ENCODE results near the gene FAM163B. TPM values are rescaled to one million over a fixed set of nuclear protein-coding genes. Genes with fewer than 3 reads are reported as not detected.

FAM163B gene
- total and polyA plus RNA-seq, 2 experiments from 2014 or later = 0.60 to 1.3 TPM

DNA sequence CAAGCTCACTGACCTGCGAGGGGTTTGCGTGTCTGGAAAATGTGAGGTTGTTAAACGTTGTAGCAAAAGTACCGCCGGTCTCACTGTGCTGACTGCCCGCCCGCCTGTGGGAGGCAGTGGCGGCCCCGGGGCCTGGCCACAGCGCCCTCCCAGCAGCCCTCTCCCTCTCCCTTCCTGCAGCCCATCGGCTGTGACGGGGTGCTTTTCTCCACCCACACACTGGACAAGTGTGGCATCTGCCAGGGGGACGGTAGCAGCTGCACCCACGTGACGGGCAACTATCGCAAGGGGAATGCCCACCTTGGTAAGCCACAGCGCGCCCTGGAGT is 68.5 kb downstream of the FAM163B start:
- Mint-ChIP-seq H3K36me3 (ENCODE audit: low read depth) (no peaks in the 10 kb centered on the region), H3K4me3 (peak overlapping the region; percentile 55; the same call in 2 of the 3 replicates), H3K4me1 (peaks cover 16% of the 10 kb centered on the region), H3K27me3 (ENCODE audit: insufficient read depth, low read depth, poor library complexity) (peaks cover 11% of the 10 kb centered on the region), H3K27ac (no peak overlapping the region), H3K9me3 (no peaks in the 10 kb centered on the region)
- Histone ChIP-seq H3K79me2 (replicated peaks; ENCODE audit: insufficient read depth) (no peaks in the 10 kb centered on the region), H3K4me3 (no peak overlapping the region), H3K9me2 (ENCODE audit: insufficient read depth) (no peaks in the 10 kb centered on the region), H2AFZ (0 out of 2 replicates have a peak overlapping the region, but pooled peaks have one; percentile 56), H3K27ac (ENCODE audit: low read depth) (no peak overlapping the region), H3K4me2 (no peak overlapping the region), H3K36me3 (ENCODE audit: insufficient read depth) (no peaks in the 10 kb centered on the region), H3K27me3 (ENCODE audit: insufficient read depth) (no peaks in the 10 kb centered on the region), H3F3A (replicated peaks; ENCODE audit: low read depth) (no peaks in the 10 kb centered on the region), H4K20me1 (replicated peaks; ENCODE audit: insufficient read depth) (no peaks in the 10 kb centered on the region), H3K4me1 (ENCODE audit: insufficient read depth) (no peaks in the 10 kb centered on the region; the same call in 1 of the 2 replicates)
- ATAC-seq (peak; percentile 69), DNase-seq (ENCODE audit: low spot score) (no peak)
- peak; percentile 36; a peak in 2 of 4 replicates for TF ChIP-seq CTCF (conservative IDR thresholded peaks at IDR 0.05; ENCODE audit: low read depth in 2 of 2)
- no peak for TF ChIP-seq ZNF331 (CRISPR knock-in tag; IDR thresholded peaks at IDR 0.05; ENCODE audit: low read depth)
- TF ChIP-seq, protein P1, sequence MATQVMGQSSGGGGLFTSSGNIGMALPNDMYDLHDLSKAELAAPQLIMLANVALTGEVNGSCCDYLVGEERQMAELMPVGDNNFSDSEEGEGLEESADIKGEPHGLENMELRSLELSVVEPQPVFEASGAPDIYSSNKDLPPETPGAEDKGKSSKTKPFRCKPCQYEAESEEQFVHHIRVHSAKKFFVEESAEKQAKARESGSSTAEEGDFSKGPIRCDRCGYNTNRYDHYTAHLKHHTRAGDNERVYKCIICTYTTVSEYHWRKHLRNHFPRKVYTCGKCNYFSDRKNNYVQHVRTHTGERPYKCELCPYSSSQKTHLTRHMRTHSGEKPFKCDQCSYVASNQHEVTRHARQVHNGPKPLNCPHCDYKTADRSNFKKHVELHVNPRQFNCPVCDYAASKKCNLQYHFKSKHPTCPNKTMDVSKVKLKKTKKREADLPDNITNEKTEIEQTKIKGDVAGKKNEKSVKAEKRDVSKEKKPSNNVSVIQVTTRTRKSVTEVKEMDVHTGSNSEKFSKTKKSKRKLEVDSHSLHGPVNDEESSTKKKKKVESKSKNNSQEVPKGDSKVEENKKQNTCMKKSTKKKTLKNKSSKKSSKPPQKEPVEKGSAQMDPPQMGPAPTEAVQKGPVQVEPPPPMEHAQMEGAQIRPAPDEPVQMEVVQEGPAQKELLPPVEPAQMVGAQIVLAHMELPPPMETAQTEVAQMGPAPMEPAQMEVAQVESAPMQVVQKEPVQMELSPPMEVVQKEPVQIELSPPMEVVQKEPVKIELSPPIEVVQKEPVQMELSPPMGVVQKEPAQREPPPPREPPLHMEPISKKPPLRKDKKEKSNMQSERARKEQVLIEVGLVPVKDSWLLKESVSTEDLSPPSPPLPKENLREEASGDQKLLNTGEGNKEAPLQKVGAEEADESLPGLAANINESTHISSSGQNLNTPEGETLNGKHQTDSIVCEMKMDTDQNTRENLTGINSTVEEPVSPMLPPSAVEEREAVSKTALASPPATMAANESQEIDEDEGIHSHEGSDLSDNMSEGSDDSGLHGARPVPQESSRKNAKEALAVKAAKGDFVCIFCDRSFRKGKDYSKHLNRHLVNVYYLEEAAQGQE (IDR thresholded peaks at IDR 0.05; ENCODE audit: unreplicated experiment) = no peak

GRCh38 chr9:133539991-133540697 is 69.0 kb downstream of the FAM163B start:
- H3K4me3 Mint-ChIP-seq = no peak overlapping the region; the same call in 2 of the 3 replicates
- no peaks in the 10 kb centered on the region for H3K36me3 Mint-ChIP-seq (ENCODE audit: low read depth)
- no peak overlapping the region for H3K4me3 ChIP-seq
- no peaks in the 10 kb centered on the region for H3K27me3 ChIP-seq (ENCODE audit: insufficient read depth)
- H4K20me1 ChIP-seq (replicated peaks; ENCODE audit: insufficient read depth) = no peaks in the 10 kb centered on the region
- H3K27me3 Mint-ChIP-seq (ENCODE audit: insufficient read depth, low read depth, poor library complexity) = peaks cover 15% of the 10 kb centered on the region
- H3K27ac Mint-ChIP-seq = no peak overlapping the region
- no peaks in the 10 kb centered on the region for H3F3A ChIP-seq (replicated peaks; ENCODE audit: low read depth)
- 0 out of 2 replicates have a peak overlapping the region, but pooled peaks have one; percentile 56 for H2AFZ ChIP-seq
- H3K4me1 Mint-ChIP-seq = peaks cover 16% of the 10 kb centered on the region
- no peak overlapping the region for H3K4me2 ChIP-seq
- no peak overlapping the region for H3K27ac ChIP-seq (ENCODE audit: low read depth)
- H3K9me2 ChIP-seq (ENCODE audit: insufficient read depth) = no peaks in the 10 kb centered on the region
- no peak for TF ChIP-seq POLR2AphosphoS5 (IDR thresholded peaks at IDR 0.05; ENCODE audit: low read depth)
- TF ChIP-seq ZNF331 (CRISPR knock-in tag; IDR thresholded peaks at IDR 0.05; ENCODE audit: low read depth) = no peak
- no peak for TF ChIP-seq STAT1 (IDR thresholded peaks at IDR 0.05; ENCODE audit: unreplicated experiment)
- TF ChIP-seq ZNF114 (CRISPR knock-in tag; IDR thresholded peaks at IDR 0.05) = no peak
- TF ChIP-seq NANOG (IDR thresholded peaks at IDR 0.05; ENCODE audit: borderline replicate concordance) = no peak
- TF ChIP-seq, protein P1 (IDR thresholded peaks at IDR 0.05; ENCODE audit: unreplicated experiment) = no peak
- no peak for TF ChIP-seq CTCF (conservative IDR thresholded peaks at IDR 0.05; ENCODE audit: low read depth in 2 of 2)
- peak; percentile 4; the same call in 1 of the 3 replicates for ATAC-seq
- H3K4me1 ChIP-seq (ENCODE audit: insufficient read depth) = no peaks in the 10 kb centered on the region; the same call in 1 of the 2 replicates
- H3K9me3 Mint-ChIP-seq = no peaks in the 10 kb centered on the region
- no peaks in the 10 kb centered on the region for H3K79me2 ChIP-seq (replicated peaks; ENCODE audit: insufficient read depth)
- H3K36me3 ChIP-seq (ENCODE audit: insufficient read depth) = no peaks in the 10 kb centered on the region
- no peak for DNase-seq (ENCODE audit: low spot score)
